IMR-90 (cell line): Measurements from ENCODE around the gene EYS. TPM values are rescaled to one million over a fixed set of nuclear protein-coding genes. Genes with fewer than 3 reads are reported as not detected.

Experiments used
- ATAC-seq: fragments of 200-7000 bp; cut with Tn5 transposase; 2 replicates; pipeline ENCODE4 v1.9.1; 2020; ENCODE audit warnings: low read depth, mild to moderate bottlenecking, moderate library complexity
- BruUV-seq: library from RNA; stranded (reverse); fragments of 400-500 nt; replicated peaks from 2 replicates; lab custom pipeline; 2021; lab: Mats Ljungman, UMichigan
- CTCF ChIA-PET: fragments of 300-600 bp; formaldehyde crosslinking; extraction: SDS; loops from one replicate; lab custom pipeline; 2021; ENCODE audit warnings: antibody characterized with exemption; lab: Yijun Ruan, JAX
- POLR2A ChIA-PET: fragments of 300-600 bp; sonication (Branson Sonifier 250); formaldehyde crosslinking; loops from one replicate; lab custom pipeline; 2022; ENCODE audit warnings: antibody characterized with exemption; ENCODE audit not compliant: unreplicated experiment; lab: Charles Lee
- DNase-seq: peaks from one replicate; pipeline ENCODE4 v3.0.0; 2013
- H2AFZ ChIP-seq: replicated peaks from 2 replicates; pipeline ENCODE3; 2013; ENCODE audit warnings: low read length, mild to moderate bottlenecking; ENCODE audit not compliant: poor library complexity
- H2AK5ac ChIP-seq: 2 replicates; pipeline ENCODE4 v1.6.1; 2013; ENCODE audit warnings: low read depth, low read length, inconsistent platforms
- H2AK9ac ChIP-seq: replicated peaks from 2 replicates; pipeline ENCODE3; 2013; ENCODE audit warnings: mild to moderate bottlenecking, low read depth, low read length, moderate library complexity; ENCODE audit not compliant: poor library complexity
- H2BK120ac ChIP-seq: 2 replicates; pipeline ENCODE4 v1.6.1; 2013; ENCODE audit warnings: low read depth, low read length, inconsistent platforms
- H2BK15ac ChIP-seq: 3 replicates; pipeline ENCODE4 v1.6.1; 2013; ENCODE audit warnings: low read depth, low read length, inconsistent platforms
- H2BK20ac ChIP-seq: 2 replicates; pipeline ENCODE4 v1.6.1; 2013; ENCODE audit warnings: low read depth, mild to moderate bottlenecking, inconsistent platforms, low read length, moderate library complexity
- H2BK5ac ChIP-seq: 2 replicates; pipeline ENCODE4 v1.6.1; 2013; ENCODE audit warnings: mild to moderate bottlenecking, low read depth, low read length, inconsistent platforms; ENCODE audit not compliant: poor library complexity, severe bottlenecking
- H3K14ac ChIP-seq: replicated peaks from 2 replicates; pipeline ENCODE4 v1.6.1; 2013; ENCODE audit warnings: low read depth, low read length, inconsistent platforms
- H3K18ac ChIP-seq: 2 replicates; pipeline ENCODE4 v1.6.1; 2013; ENCODE audit warnings: low read depth, low read length, control low read depth
- H3K23ac ChIP-seq: 2 replicates; pipeline ENCODE4 v1.6.1; 2013; ENCODE audit warnings: low read depth, low read length, inconsistent platforms
- H3K27ac ChIP-seq: 2 replicates; pipeline ENCODE4 v1.5.1; 2013; ENCODE audit warnings: mild to moderate bottlenecking, control low read depth, low read length; ENCODE audit not compliant: insufficient read depth
- H3K27me3 ChIP-seq: 2 replicates; pipeline ENCODE4 v1.6.1; 2013; ENCODE audit warnings: low read length; ENCODE audit not compliant: control insufficient read depth, insufficient read depth
- H3K36me3 ChIP-seq: 2 replicates; pipeline ENCODE4 v1.6.1; 2013; ENCODE audit warnings: low read length, mixed read lengths; ENCODE audit not compliant: control insufficient read depth, insufficient read depth
- H3K4ac ChIP-seq: 2 replicates; pipeline ENCODE4 v1.6.1; 2013; ENCODE audit warnings: low read depth, low read length, inconsistent platforms
- H3K4me1 ChIP-seq: 2 replicates; pipeline ENCODE4 v1.6.1; 2013; ENCODE audit warnings: low read length, mixed read lengths; ENCODE audit not compliant: control insufficient read depth, insufficient read depth
- H3K4me2 ChIP-seq: 2 replicates; pipeline ENCODE4 v1.6.1; 2013; ENCODE audit warnings: low read depth, mild to moderate bottlenecking, control low read depth, low read length, moderate library complexity
- H3K4me3 ChIP-seq: 2 replicates; pipeline ENCODE4 v1.5.1; 2013; ENCODE audit warnings: low read depth, mild to moderate bottlenecking, control low read depth, low read length, moderate library complexity; ENCODE audit not compliant: insufficient read depth
- H3K56ac ChIP-seq: 2 replicates; pipeline ENCODE4 v1.6.1; 2013; ENCODE audit warnings: low read length, inconsistent platforms; ENCODE audit not compliant: insufficient read depth; ENCODE audit errors: extremely low read depth
- H3K79me1 ChIP-seq, 2 experiments: 2 replicates each; pipeline ENCODE4 v1.6.1; 2013; ENCODE audit warnings: low read length in 2 of 2, inconsistent platforms in 1 of 2, low read depth in 1 of 2
- H3K9ac ChIP-seq: 2 replicates; pipeline ENCODE4 v1.6.1; 2013; ENCODE audit warnings: low read depth, low read length, control low read depth
- H3K9me1 ChIP-seq: 2 replicates; pipeline ENCODE4 v1.6.1; 2013; ENCODE audit warnings: low read length, inconsistent platforms; ENCODE audit not compliant: insufficient read depth
- H3K9me3 ChIP-seq: 2 replicates; pipeline ENCODE4 v1.6.1; 2013; ENCODE audit warnings: low read length; ENCODE audit not compliant: control insufficient read depth, insufficient read depth
- H4K20me1 ChIP-seq: 2 replicates; pipeline ENCODE4 v1.6.1; 2013; ENCODE audit warnings: low read length, inconsistent platforms; ENCODE audit not compliant: insufficient read depth
- H4K5ac ChIP-seq: 2 replicates; pipeline ENCODE4 v1.6.1; 2013; ENCODE audit warnings: mild to moderate bottlenecking, low read depth, low read length, control low read depth
- H4K8ac ChIP-seq, 2 experiments: 2 replicates each; pipeline ENCODE4 v1.6.1; 2013; ENCODE audit warnings: low read depth in 2 of 2, low read length in 2 of 2, control low read depth in 1 of 2, inconsistent platforms in 1 of 2
- H4K91ac ChIP-seq: 2 replicates; pipeline ENCODE4 v1.6.1; 2013; ENCODE audit warnings: low read depth, low read length, inconsistent platforms; ENCODE audit not compliant: insufficient read depth
- BHLHE40 ChIP-seq: fragments of 150-350 bp; IDR thresholded peaks from 2 replicates; pipeline ENCODE4 v1.6.1; 2016; ENCODE audit warnings: mild to moderate bottlenecking, low read depth, low read length
- CEBPB ChIP-seq: IDR thresholded peaks from 2 replicates; pipeline ENCODE4 v1.6.1; 2012; ENCODE audit warnings: low read depth, low read length, improper control_type of control experiment
- CHD1 ChIP-seq: IDR thresholded peaks from 2 replicates; pipeline ENCODE4 v1.6.1; 2012; ENCODE audit warnings: low read depth, low read length, improper control_type of control experiment
- CTCF ChIP-seq: conservative IDR thresholded peaks from 2 replicates; pipeline ENCODE4 v1.5.1; 2012; ENCODE audit warnings: mild to moderate bottlenecking, low read depth, low read length, improper control_type of control experiment
- ELK1 ChIP-seq: fragments of 150-350 bp; IDR thresholded peaks from 2 replicates; pipeline ENCODE4 v1.6.1; 2016; ENCODE audit warnings: low read depth, mild to moderate bottlenecking, low read length, moderate library complexity, borderline replicate concordance
- FOS ChIP-seq: fragments of 150-350 bp; IDR thresholded peaks from 2 replicates; pipeline ENCODE4 v1.6.1; 2016; ENCODE audit warnings: low read depth, low read length
- MAFK ChIP-seq: IDR thresholded peaks from 2 replicates; pipeline ENCODE4 v1.6.1; 2012; ENCODE audit warnings: low read depth, low read length, improper control_type of control experiment
- MAZ ChIP-seq: IDR thresholded peaks from 2 replicates; pipeline ENCODE4 v1.6.1; 2012; ENCODE audit warnings: low read depth, mild to moderate bottlenecking, low read length, improper control_type of control experiment, moderate library complexity, borderline replicate concordance
- MXI1 ChIP-seq: IDR thresholded peaks from 2 replicates; pipeline ENCODE4 v1.6.1; 2012; ENCODE audit warnings: low read depth, mild to moderate bottlenecking, low read length, moderate library complexity, borderline replicate concordance
- NFE2L2 ChIP-seq: fragments of 150-350 bp; IDR thresholded peaks from 2 replicates; pipeline ENCODE4 v1.6.1; 2016; ENCODE audit warnings: low read depth, mild to moderate bottlenecking, low read length
- POLR2A ChIP-seq: IDR thresholded peaks from 2 replicates; pipeline ENCODE4 v1.6.1; 2012; ENCODE audit warnings: mild to moderate bottlenecking, low read depth, low read length
- RAD21 ChIP-seq: IDR thresholded peaks from 2 replicates; pipeline ENCODE4 v1.6.1; 2012; ENCODE audit warnings: low read length, improper control_type of control experiment
- RCOR1 ChIP-seq: IDR thresholded peaks from 2 replicates; pipeline ENCODE4 v1.6.1; 2012; ENCODE audit warnings: mild to moderate bottlenecking, low read length, improper control_type of control experiment; ENCODE audit not compliant: insufficient replicate concordance
- RFX5 ChIP-seq: IDR thresholded peaks from 2 replicates; pipeline ENCODE4 v1.8.0; 2012; ENCODE audit warnings: low read depth, mild to moderate bottlenecking, low read length, moderate library complexity
- SMC3 ChIP-seq: fragments of 150-350 bp; IDR thresholded peaks from 2 replicates; pipeline ENCODE4 v1.6.1; 2016; ENCODE audit warnings: low read depth, mild to moderate bottlenecking, antibody characterized with exemption, low read length, moderate library complexity
- USF2 ChIP-seq: fragments of 150-350 bp; IDR thresholded peaks from 2 replicates; pipeline ENCODE4 v1.6.1; 2017; ENCODE audit warnings: mild to moderate bottlenecking, antibody characterized with exemption, low read length, low read depth
- WGBS, 2 experiments: methylation state at CpG; one replicate each; pipeline versions ENCODE4 v1.1.5 to v1.1.7; 2013; ENCODE audit warnings: missing lambda C conversion rate in 2 of 2; ENCODE audit not compliant: insufficient read length in 1 of 2; ENCODE audit errors: extremely low coverage in 2 of 2; 5-methylcytosine and 5-hydroxymethylcytosine counted together
- dilution Hi-C: fragments of 300-500 bp; cut with HindIII; formaldehyde crosslinking; loops from one replicate; pipeline ENCODE4 v1.14.3; 2018; ENCODE audit warnings: low sequenced_read_pairs; ENCODE audit not compliant: unreplicated experiment
- in situ Hi-C: fragments of 300-500 bp; cut with MboI; formaldehyde crosslinking; loops from 3 replicates; pipeline ENCODE4 v1.14.3; 2019; ENCODE audit warnings: low sequenced_read_pairs, inconsistent platforms, mixed read lengths
- intact Hi-C: fragments of 100-400 bp; cut with micrococcal nuclease; formaldehyde crosslinking; loops from 2 replicates; pipeline ENCODE4 v1.10.0; 2022
- polyA plus RNA-seq, 3 experiments: library from polyadenylated mRNA; depleted of rRNA; stranded (reverse); fragments of >200 nt; gene quantifications; 2 replicates each; pipeline ENCODE4 v1.2.3, GENCODE V29; 2012; ENCODE audit warnings: low replicate concordance in 1 of 3
- total RNA-seq: library from RNA; depleted of rRNA; stranded (reverse); fragments of >200 nt; gene quantifications from 2 replicates; pipeline ENCODE4 v1.2.3, GENCODE V29; 2012

EYS gene
- total and polyA plus RNA-seq, 2 of the 4 experiments (the other 2 are of a cell fraction) = under 0.01 TPM; not detected in 1

GRCh38 chr6:65505736-65506135, 201.3 kb downstream of the EYS start:
- Histone ChIP-seq H3K4me3 (no peak overlapping the region), H2BK15ac (no peak overlapping the region), H3K14ac (no peak overlapping the region), H3K27me3 (no peaks in the 10 kb centered on the region), H2AK5ac (no peak overlapping the region), H2BK120ac (no peak overlapping the region), H3K56ac (no peak overlapping the region), H2BK5ac (no peak overlapping the region), H3K36me3 (no peaks in the 10 kb centered on the region), H4K91ac (no peak overlapping the region), H2AK9ac (no peak overlapping the region), H4K5ac (no peak overlapping the region), H3K79me1 (no peaks in the 10 kb centered on the region), H3K27ac (no peak overlapping the region), H3K4ac (no peak overlapping the region), H3K23ac (no peak overlapping the region), H3K9me3 (0 out of 2 replicates have a peak, but pooled peaks cover 2% of the 10 kb centered on the region), H3K9me1 (no peaks in the 10 kb centered on the region), H4K20me1 (no peaks in the 10 kb centered on the region), H3K18ac (no peak overlapping the region), H4K8ac (no peak overlapping the region), H3K4me1 (no peaks in the 10 kb centered on the region), H2BK20ac (no peak overlapping the region), H2AFZ (no peak overlapping the region), H3K9ac (no peak overlapping the region), H3K4me2 (no peak overlapping the region)
- TF ChIP-seq RAD21 = no peak
- no peak for TF ChIP-seq CHD1
- TF ChIP-seq MAZ = no peak
- no peak for TF ChIP-seq RFX5
- TF ChIP-seq CEBPB = no peak
- TF ChIP-seq POLR2A = no peak
- TF ChIP-seq SMC3 = no peak
- no peak for TF ChIP-seq ELK1
- TF ChIP-seq MXI1 = no peak
- TF ChIP-seq USF2 = no peak
- TF ChIP-seq NFE2L2 = no peak
- TF ChIP-seq MAFK = no peak
- TF ChIP-seq FOS = no peak
- no peak for TF ChIP-seq CTCF
- TF ChIP-seq BHLHE40 = no peak
- TF ChIP-seq RCOR1 = no peak
- dilution Hi-C loops (no loop called here), in situ Hi-C loops (no loop called here), intact Hi-C loops (no loop called here)
- ChIA-PET POLR2A (no interaction called here), CTCF (interaction anchor here (0.7 kb wide), 1 partner anchor 18 kb away, joined by 3 read pairs; no protein-coding TSS in a partner anchor)
- no CpG with 5 or more reads among the region's 4 CpGs for WGBS, 2 experiments
- no peak for ATAC-seq
- BruUV-seq = no TSS peak
- no peak for DNase-seq
